GM12892 (cell line): ENCODE measurements around the gene AATF.

ENCODE experiments used
- POLR2A ChIP-seq: IDR thresholded peaks from 2 replicates; pipeline ENCODE4 v1.6.1; 2011; ENCODE audit warnings: low read depth, low read length, control low read depth
- POLR2AphosphoS5 ChIP-seq: IDR thresholded peaks from 2 replicates; pipeline ENCODE4 v1.6.1; 2011; ENCODE audit warnings: low read depth, low read length, control low read depth
- TAF1 ChIP-seq: IDR thresholded peaks from 2 replicates; pipeline ENCODE4 v1.6.1; 2011; ENCODE audit warnings: low read depth, mild to moderate bottlenecking, control low read depth, low read length, borderline replicate concordance

DNA sequence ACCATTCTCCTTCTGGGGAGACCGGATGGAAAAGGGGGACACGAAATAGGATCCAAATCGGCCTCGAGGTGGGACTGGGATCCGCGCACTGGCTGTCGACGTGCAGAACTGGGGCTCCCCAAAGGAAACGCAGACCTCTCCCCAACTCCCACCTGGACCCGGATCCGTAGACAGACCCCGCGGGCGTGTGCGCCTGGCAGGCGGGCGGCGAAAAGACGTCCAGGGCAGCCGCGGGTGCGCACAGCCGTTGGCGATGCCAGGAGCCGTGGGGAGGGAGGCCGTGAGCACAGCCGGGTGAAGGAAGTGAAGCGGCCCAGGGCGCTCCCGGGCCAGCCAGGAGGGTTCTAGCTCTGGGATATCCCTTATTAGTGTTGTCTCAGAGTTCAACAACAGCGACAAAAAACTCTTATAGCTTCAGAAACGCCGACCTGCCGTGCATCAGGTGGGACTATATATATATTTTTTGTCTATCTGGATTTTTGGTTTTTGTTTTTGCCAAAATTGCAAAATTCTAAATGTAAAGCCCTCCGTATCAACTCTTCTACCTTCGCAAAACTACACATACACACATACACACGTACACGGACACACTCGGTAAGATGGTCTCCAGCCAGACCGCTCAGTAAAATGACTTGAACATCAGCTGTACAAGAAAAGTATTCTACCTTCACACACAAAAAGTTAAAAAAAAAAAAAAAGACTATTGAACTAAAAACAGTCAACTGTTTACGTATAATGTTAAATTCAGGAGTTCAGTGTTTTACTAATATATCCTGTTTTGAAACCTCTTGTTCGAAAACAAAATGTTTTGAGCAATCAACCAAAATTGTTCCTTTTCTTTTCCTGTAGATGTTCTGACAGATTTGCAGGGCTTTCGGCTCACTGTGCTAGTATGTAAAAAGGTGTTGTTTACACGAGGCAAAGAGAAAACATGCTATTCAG lies 5.2 kb upstream of the AATF start:
- no peak for TF ChIP-seq POLR2A
- no peak for TF ChIP-seq POLR2AphosphoS5
- no peak for TF ChIP-seq TAF1
